Vagina (tissue), 2 donors: ENCODE measurements around the gene RNF10. TPM values are rescaled to one million over a fixed set of nuclear protein-coding genes. Genes with fewer than 3 reads are reported as not detected.
A peak's percentile ranks its signal among the peaks of the same experiment; 100 is the strongest.
"Not testable (repeated sequence)": the region's sequence is repeated elsewhere in the genome, so short reads cannot be mapped to it uniquely, and the experiment has no call there.

Experiments used
- DNase-seq, 2 donors: peaks; one replicate each; pipeline ENCODE4 v3.0.0-alpha.2; 2017; ENCODE audit errors: extremely low spot score in 2 of 2
- H3K27ac ChIP-seq: fragments of 200-600 bp; sonication (generic); one replicate; pipeline ENCODE4 v1.5.1; 2019
- H3K27me3 ChIP-seq: fragments of 200-600 bp; sonication (generic); one replicate; pipeline ENCODE4 v1.5.1; 2019
- H3K36me3 ChIP-seq, 2 donors: fragments of 200-600 bp; sonication (generic); one replicate each; pipeline ENCODE4 v1.5.1; 2017 to 2019
- H3K4me1 ChIP-seq: fragments of 200-600 bp; sonication (generic); one replicate; pipeline ENCODE4 v1.5.1; 2019
- H3K4me3 ChIP-seq, 2 donors: fragments of 200-600 bp; sonication (generic); 1 replicate in 1 of 2; 2 replicates in 1 of 2; pipeline ENCODE4 v1.5.1; 2016 to 2019
- H3K9me3 ChIP-seq: fragments of 200-600 bp; sonication (generic); one replicate; pipeline ENCODE4 v1.5.1; 2019
- CTCF ChIP-seq, 3 experiments: fragments of 450-650 bp in 2 of 3; fragments of 200-600 bp in 1 of 3; sonication (generic) in 1 of 3; IDR thresholded peaks; one replicate each; pipeline ENCODE4 v1.5.1; 2017 to 2019; ENCODE audit warnings: antibody characterized with exemption in 3 of 3, mild to moderate bottlenecking in 2 of 3, moderate library complexity in 2 of 3
- POLR2A ChIP-seq, 2 donors: fragments of 450-650 bp; IDR thresholded peaks; one replicate each; pipeline ENCODE4 v1.6.1; 2017; ENCODE audit warnings: antibody characterized with exemption in 2 of 2, mild to moderate bottlenecking in 2 of 2, moderate library complexity in 2 of 2
- POLR2AphosphoS5 ChIP-seq, 2 donors: sonication (generic); formaldehyde crosslinking; IDR thresholded peaks; one replicate each; pipeline ENCODE4 v1.9.0; 2017; ENCODE audit warnings: antibody characterized with exemption in 2 of 2, mild to moderate bottlenecking in 2 of 2, low read depth in 1 of 2; ENCODE audit not compliant: insufficient read depth in 1 of 2
- intact Hi-C: fragments of 100-400 bp; cut with DNase I; formaldehyde crosslinking; loops from one replicate; pipeline ENCODE4 v1.15.1; 2023
- total RNA-seq: library from RNA; depleted of rRNA; stranded (reverse); fragments of >200 nt; gene quantifications from one replicate; pipeline ENCODE4 v1.2.3, GENCODE V29; 2016

Gene RNF10
- 161 TPM for total RNA-seq

- H3K9me3 ChIP-seq, result no peaks in the 10 kb centered on the region
- intact Hi-C loops, result no loop called here
- H3K27ac ChIP-seq, result peak within 1 kb of the TSS; percentile 91
- TF ChIP-seq POLR2A (IDR thresholded peaks at IDR 0.05) (peak in 1 of 2 donors; percentile 97), POLR2AphosphoS5 (IDR thresholded peaks at IDR 0.05; ENCODE audit: insufficient read depth in 1 of 2, low read depth in 1 of 2) (peak; percentile 91 to 98), CTCF (IDR thresholded peaks at IDR 0.05) (no peak)
- peaks cover 50% of the 10 kb centered on the region for H3K4me1 ChIP-seq
- peaks cover 0 to 4% of the 10 kb centered on the region in 2 donors for H3K36me3 ChIP-seq
- peak in 1 of 2 donors; percentile 90 for DNase-seq
- no peaks in the 10 kb centered on the region for H3K27me3 ChIP-seq
- peak within 1 kb of the TSS; percentile 87 to 99 for H3K4me3 ChIP-seq
Measured at GRCh38 chr12:120534203-120534702, at the start of gene RNF10. TSS of gene RNF10 (plus strand) at chr12:120534356. CDS start at chr12:120534812, 456 bp downstream.

- H3K27me3 ChIP-seq, result no peaks in the 10 kb centered on the region
- no peak for TF ChIP-seq POLR2AphosphoS5 (IDR thresholded peaks at IDR 0.05; ENCODE audit: insufficient read depth in 1 of 2, low read depth in 1 of 2)
- TF ChIP-seq CTCF (IDR thresholded peaks at IDR 0.05), result no peak
- no peak for TF ChIP-seq POLR2A (IDR thresholded peaks at IDR 0.05)
- H3K4me3 ChIP-seq, result no peak overlapping the region
- intact Hi-C loops, result no loop called here
- no peak overlapping the region for H3K27ac ChIP-seq
- no peak for DNase-seq
- H3K9me3 ChIP-seq, result no peaks in the 10 kb centered on the region
- H3K36me3 ChIP-seq, result peaks cover 0 to 1% of the 10 kb centered on the region in 2 donors
- H3K4me1 ChIP-seq, result peaks cover 5% of the 10 kb centered on the region
Measured at GRCh38 chr12:120485961-120486881, 47.9 kb upstream of the RNF10 start.

GRCh38 chr12:120487552-120487951, 46.6 kb upstream of the RNF10 start:
- intact Hi-C loops, H3K27ac ChIP-seq, H3K36me3 ChIP-seq, DNase-seq, H3K9me3 ChIP-seq, H3K27me3 ChIP-seq, H3K4me1 ChIP-seq, H3K4me3 ChIP-seq: not testable (repeated sequence)

- intact Hi-C loops, result no loop called here
- Histone ChIP-seq H3K27me3 (no peaks in the 10 kb centered on the region), H3K9me3 (no peaks in the 10 kb centered on the region), H3K4me1 (peaks cover 5% of the 10 kb centered on the region), H3K27ac (no peak overlapping the region), H3K4me3 (no peak overlapping the region), H3K36me3 (peaks cover 0 to 6% of the 10 kb centered on the region in 2 donors)
- TF ChIP-seq CTCF (IDR thresholded peaks at IDR 0.05) (no peak), POLR2A (IDR thresholded peaks at IDR 0.05) (no peak), POLR2AphosphoS5 (IDR thresholded peaks at IDR 0.05; ENCODE audit: insufficient read depth in 1 of 2, low read depth in 1 of 2) (no peak)
- DNase-seq, result no peak
Measured at GRCh38 chr12:120488057-120488640, 46.0 kb upstream of the RNF10 start.

GRCh38 chr12:120489018-120489417, 45.1 kb upstream of the RNF10 start:
- Histone ChIP-seq H3K27me3 (no peaks in the 10 kb centered on the region), H3K36me3 (peaks cover 0 to 6% of the 10 kb centered on the region in 2 donors), H3K27ac (no peak overlapping the region), H3K9me3 (no peaks in the 10 kb centered on the region), H3K4me1 (peaks cover 5% of the 10 kb centered on the region), H3K4me3 (no peak overlapping the region)
- DNase-seq, result no peak
- intact Hi-C loops, result no loop called here
- TF ChIP-seq CTCF (IDR thresholded peaks at IDR 0.05), result no peak
- peak in 1 of 2 donors; percentile 55 for TF ChIP-seq POLR2AphosphoS5 (IDR thresholded peaks at IDR 0.05; ENCODE audit: insufficient read depth in 1 of 2, low read depth in 1 of 2)
- TF ChIP-seq POLR2A (IDR thresholded peaks at IDR 0.05), result no peak
